GM12878 (cell line): ENCODE measurements around the gene GID8.

Source experiments
- ATF7 ChIP-seq: fragments of 450-650 bp; IDR thresholded peaks from 2 replicates; pipeline ENCODE4 v1.6.1; 2016; ENCODE audit warnings: low read depth, mild to moderate bottlenecking
- CTCF ChIP-seq, 3 experiments: IDR thresholded peaks in 2 of 3; conservative IDR thresholded peaks in 1 of 3; 2 replicates each; pipeline ENCODE4 v1.5.1; 2011; ENCODE audit warnings: low read depth in 3 of 3, low read length in 3 of 3, mild to moderate bottlenecking in 3 of 3, control low read depth in 2 of 3, moderate library complexity in 2 of 3, inconsistent platforms in 1 of 3, mixed read lengths in 1 of 3; ENCODE audit not compliant: control insufficient read depth in 2 of 3, insufficient read depth in 1 of 3; ENCODE audit errors: extremely low read depth in 1 of 3
- GABPA ChIP-seq: IDR thresholded peaks from 2 replicates; pipeline ENCODE4 v1.6.1; 2014; ENCODE audit warnings: antibody characterized with exemption, low read depth, mild to moderate bottlenecking, inconsistent platforms
- PBX3 ChIP-seq: IDR thresholded peaks from 2 replicates; pipeline ENCODE4 v1.6.1; 2011; ENCODE audit warnings: mild to moderate bottlenecking, low read depth, low read length, moderate library complexity; ENCODE audit not compliant: insufficient replicate concordance
- ZBTB33 ChIP-seq: fragments of 450-650 bp; IDR thresholded peaks from 2 replicates; pipeline ENCODE4 v1.6.1; 2017; ENCODE audit warnings: mild to moderate bottlenecking

GRCh38 chr20:62971950-62972844, 34.2 kb downstream of the GID8 start:
- TF ChIP-seq CTCF (IDR thresholded peaks at IDR 0.05 in 2 of 3, conservative IDR thresholded peaks at IDR 0.05 in 1 of 3; ENCODE audit: control insufficient read depth in 2 of 3, extremely low read depth in 1 of 3, insufficient read depth in 1 of 3, low read depth in 3 of 3, low read length in 3 of 3) (peak; percentile 96 to 98 (median 98); a peak in 5 of 6 replicates), ATF7 (no peak), PBX3 (peak; percentile 4), ZBTB33 (no peak), GABPA (no peak)
